HK-2 (cell line): ENCODE measurements around the gene PON2.
"Not testable (repeated sequence)": the region's sequence is repeated elsewhere in the genome, so short reads cannot be mapped to it uniquely, and the experiment has no call there.

Experiments
- DNase-seq: peaks from one replicate; pipeline ENCODE4 v3.0.0-alpha.2; 2018; ENCODE audit not compliant: unreplicated experiment

The PON2 gene

GRCh38 chr7:95405208-95405607, 29.6 kb downstream of the PON2 start:
- no peak for DNase-seq

- DNase-seq = peak; percentile 25
These were observed 30.4 kb downstream of the PON2 start for GRCh38 chr7:95404316-95404865.

GRCh38 chr7:95398155-95398940, 36.5 kb downstream of the PON2 start:
- no peak for DNase-seq

GRCh38 chr7:95397381-95397780, 37.4 kb downstream of the PON2 start:
- no peak for DNase-seq

- DNase-seq = no peak
These were observed 38.4 kb downstream of the PON2 start, which contains the start of gene PON3 for GRCh38 chr7:95396136-95397032. Gene PON3 (minus strand): TSS chr7:95396375. CDS start chr7:95396350, 25 bp downstream.

GRCh38 chr7:95395755-95396135, 39.1 kb downstream of the PON2 start:
- no peak for DNase-seq

GRCh38 chr7:95394370-95394769, 40.5 kb downstream of the PON2 start:
- no peak for DNase-seq

- DNase-seq = no peak
These were observed 43.1 kb downstream of the PON2 start for GRCh38 chr7:95391761-95392160.

GRCh38 chr7:95389516-95389915, 45.3 kb downstream of the PON2 start:
- no peak for DNase-seq

- DNase-seq = not testable (repeated sequence)
These were observed 55.4 kb downstream of the PON2 start for GRCh38 chr7:95379457-95379856.

GRCh38 chr7:95376632-95377400, 58.0 kb downstream of the PON2 start:
- no peak for DNase-seq

- DNase-seq = no peak
These were observed 59.1 kb downstream of the PON2 start for GRCh38 chr7:95375591-95376257.

- no peak for DNase-seq
These were observed 61.5 kb downstream of the PON2 start for GRCh38 chr7:95373323-95373722.

GRCh38 chr7:95368235-95368634, 66.6 kb downstream of the PON2 start:
- no peak for DNase-seq

GRCh38 chr7:95367606-95368005, 67.2 kb downstream of the PON2 start:
- no peak for DNase-seq

GRCh38 chr7:95365151-95365550, 69.7 kb downstream of the PON2 start:
- DNase-seq = peak; percentile 29

GRCh38 chr7:95357623-95358022, 77.2 kb downstream of the PON2 start:
- DNase-seq = no peak
